OCI-LY1 (cell line): Measurements from ENCODE around the gene CEP112.

Experiments used
- CTCF ChIP-seq: fragments of 200-600 bp; sonication (generic), shearing (Covaris generic); IDR thresholded peaks from 2 replicates; pipeline ENCODE4 v1.5.1; 2017; ENCODE audit warnings: mild to moderate bottlenecking, antibody characterized with exemption, low read length, moderate library complexity, mixed read lengths
- EZH2 ChIP-seq: fragments of 200-600 bp; sonication (generic), shearing (Covaris generic); IDR thresholded peaks from 2 replicates; pipeline ENCODE4 v1.8.0; 2017; ENCODE audit warnings: borderline replicate concordance, mixed run types, mild to moderate bottlenecking, antibody characterized with exemption, low read length, moderate library complexity, mixed read lengths

GRCh38 chr17:65704731-65705130 lies 487.2 kb downstream of the CEP112 start:
- no peak for TF ChIP-seq CTCF
- TF ChIP-seq EZH2 = no peak
